ENCODE results near the gene USH1C. TPM values are rescaled to one million over a fixed set of nuclear protein-coding genes. Genes with fewer than 3 reads are reported as not detected.

USH1C gene
- total RNA-seq, 1 experiment from 2014 or later = not detected

GRCh38 chr11:17471501-17471900 is 72.7 kb downstream of the USH1C start:
- Histone ChIP-seq H4K20me1 (ENCODE audit: insufficient read depth, low read depth, low read length) (no peaks in the 10 kb centered on the region), H3K4me1 (ENCODE audit: low read length) (no peaks in the 10 kb centered on the region), H3K9me3 (ENCODE audit: low read length) (no peaks in the 10 kb centered on the region), H3K27me3 (ENCODE audit: low read length) (no peaks in the 10 kb centered on the region), H3K79me2 (ENCODE audit: low read length) (no peaks in the 10 kb centered on the region), H3K4me2 (ENCODE audit: low read depth, low read length, poor library complexity, severe bottlenecking) (no peak overlapping the region), H3K9ac (ENCODE audit: low read length) (no peak overlapping the region), H3K27ac (ENCODE audit: low read length) (no peak overlapping the region), H3K9me2 (replicated peaks; ENCODE audit: insufficient read depth, low read length) (no peaks in the 10 kb centered on the region), H2AFZ (ENCODE audit: low read length) (no peak overlapping the region), H3K4me3 (ENCODE audit: low read length) (no peak overlapping the region), H3K36me3 (ENCODE audit: insufficient read depth, low read length) (no peaks in the 10 kb centered on the region)
- no peak for DNase-seq

- no peaks in the 10 kb centered on the region for H3K4me1 ChIP-seq (ENCODE audit: low read length)
- DNase-seq = no peak
- no peak overlapping the region for H3K9ac ChIP-seq (ENCODE audit: low read length)
- H3K79me2 ChIP-seq (ENCODE audit: low read length) = no peaks in the 10 kb centered on the region
- H3K27ac ChIP-seq (ENCODE audit: low read length) = no peak overlapping the region
- no peaks in the 10 kb centered on the region for H4K20me1 ChIP-seq (ENCODE audit: insufficient read depth, low read depth, low read length)
- H2AFZ ChIP-seq (ENCODE audit: low read length) = no peak overlapping the region
- H3K9me3 ChIP-seq (ENCODE audit: low read length) = no peaks in the 10 kb centered on the region
- H3K4me3 ChIP-seq (ENCODE audit: low read length) = no peak overlapping the region
- H3K4me2 ChIP-seq (ENCODE audit: low read depth, low read length, poor library complexity, severe bottlenecking) = no peak overlapping the region
- no peaks in the 10 kb centered on the region for H3K27me3 ChIP-seq (ENCODE audit: low read length)
- H3K9me2 ChIP-seq (replicated peaks; ENCODE audit: insufficient read depth, low read length) = no peaks in the 10 kb centered on the region
- H3K36me3 ChIP-seq (ENCODE audit: insufficient read depth, low read length) = no peaks in the 10 kb centered on the region
Measured at GRCh38 chr11:17469998-17470397, 74.2 kb downstream of the USH1C start.

GRCh38 chr11:17468122-17468521 is 76.1 kb downstream of the USH1C start:
- H3K27me3 ChIP-seq (ENCODE audit: low read length) = no peaks in the 10 kb centered on the region
- no peak overlapping the region for H2AFZ ChIP-seq (ENCODE audit: low read length)
- no peak overlapping the region for H3K4me2 ChIP-seq (ENCODE audit: low read depth, low read length, poor library complexity, severe bottlenecking)
- H3K79me2 ChIP-seq (ENCODE audit: low read length) = no peaks in the 10 kb centered on the region
- H3K27ac ChIP-seq (ENCODE audit: low read length) = no peak overlapping the region
- H3K9ac ChIP-seq (ENCODE audit: low read length) = no peak overlapping the region
- H4K20me1 ChIP-seq (ENCODE audit: insufficient read depth, low read depth, low read length) = no peaks in the 10 kb centered on the region
- H3K4me3 ChIP-seq (ENCODE audit: low read length) = no peak overlapping the region
- DNase-seq = no peak
- no peaks in the 10 kb centered on the region for H3K36me3 ChIP-seq (ENCODE audit: insufficient read depth, low read length)
- no peaks in the 10 kb centered on the region for H3K9me3 ChIP-seq (ENCODE audit: low read length)
- no peaks in the 10 kb centered on the region for H3K9me2 ChIP-seq (replicated peaks; ENCODE audit: insufficient read depth, low read length)
- no peaks in the 10 kb centered on the region for H3K4me1 ChIP-seq (ENCODE audit: low read length)

DNA sequence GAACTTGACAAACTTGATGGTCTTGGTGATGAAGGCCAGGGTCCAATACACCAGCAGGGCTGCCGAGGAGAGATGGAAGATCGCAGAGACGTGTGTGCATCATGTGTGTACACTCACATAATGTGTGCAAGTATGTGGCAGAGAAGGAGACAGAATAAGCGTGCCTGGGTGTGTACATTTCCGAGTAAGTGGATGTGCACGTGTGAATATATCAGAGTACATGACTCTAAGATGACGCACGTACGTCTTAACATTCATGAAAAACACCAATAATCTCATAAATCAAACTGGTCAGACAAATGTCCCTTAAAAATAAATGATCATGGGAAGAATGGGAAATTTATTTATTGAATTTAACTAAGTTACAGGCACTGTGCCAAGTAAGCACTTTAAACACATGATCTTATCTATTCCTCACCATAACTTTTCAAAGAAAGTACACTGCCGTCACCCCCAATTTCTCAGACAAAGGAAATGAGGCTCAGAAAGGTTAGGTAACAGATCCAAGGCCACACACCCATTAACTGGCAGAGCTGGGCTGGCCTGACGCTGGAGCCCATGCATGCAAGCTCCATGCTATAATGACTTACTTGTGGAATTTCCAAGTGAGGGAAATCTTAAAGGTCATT is 80.6 kb downstream of the USH1C start:
- no peaks in the 10 kb centered on the region for H4K20me1 ChIP-seq (ENCODE audit: insufficient read depth, low read depth, low read length)
- no peak overlapping the region for H3K4me2 ChIP-seq (ENCODE audit: low read depth, low read length, poor library complexity, severe bottlenecking)
- no peak overlapping the region for H3K27ac ChIP-seq (ENCODE audit: low read length)
- H3K9ac ChIP-seq (ENCODE audit: low read length) = no peak overlapping the region
- no peaks in the 10 kb centered on the region for H3K36me3 ChIP-seq (ENCODE audit: insufficient read depth, low read length)
- H3K79me2 ChIP-seq (ENCODE audit: low read length) = no peaks in the 10 kb centered on the region
- no peaks in the 10 kb centered on the region for H3K9me2 ChIP-seq (replicated peaks; ENCODE audit: insufficient read depth, low read length)
- no peaks in the 10 kb centered on the region for H3K9me3 ChIP-seq (ENCODE audit: low read length)
- no peak overlapping the region for H3K4me3 ChIP-seq (ENCODE audit: low read length)
- H3K4me1 ChIP-seq (ENCODE audit: low read length) = no peaks in the 10 kb centered on the region
- DNase-seq = no peak
- no peak overlapping the region for H2AFZ ChIP-seq (ENCODE audit: low read length)
- no peaks in the 10 kb centered on the region for H3K27me3 ChIP-seq (ENCODE audit: low read length)

- Histone ChIP-seq H3K36me3 (ENCODE audit: insufficient read depth, low read length) (no peaks in the 10 kb centered on the region), H3K4me2 (ENCODE audit: low read depth, low read length, poor library complexity, severe bottlenecking) (no peak overlapping the region), H3K9ac (ENCODE audit: low read length) (no peak overlapping the region), H3K9me2 (replicated peaks; ENCODE audit: insufficient read depth, low read length) (no peaks in the 10 kb centered on the region), H3K9me3 (ENCODE audit: low read length) (no peaks in the 10 kb centered on the region), H4K20me1 (ENCODE audit: insufficient read depth, low read depth, low read length) (no peaks in the 10 kb centered on the region), H3K27ac (ENCODE audit: low read length) (no peak overlapping the region), H2AFZ (ENCODE audit: low read length) (no peak overlapping the region), H3K79me2 (ENCODE audit: low read length) (no peaks in the 10 kb centered on the region), H3K4me1 (ENCODE audit: low read length) (no peaks in the 10 kb centered on the region), H3K27me3 (ENCODE audit: low read length) (no peaks in the 10 kb centered on the region), H3K4me3 (ENCODE audit: low read length) (no peak overlapping the region)
- DNase-seq = no peak
Measured at GRCh38 chr11:17462940-17463339, 81.3 kb downstream of the USH1C start.

DNA sequence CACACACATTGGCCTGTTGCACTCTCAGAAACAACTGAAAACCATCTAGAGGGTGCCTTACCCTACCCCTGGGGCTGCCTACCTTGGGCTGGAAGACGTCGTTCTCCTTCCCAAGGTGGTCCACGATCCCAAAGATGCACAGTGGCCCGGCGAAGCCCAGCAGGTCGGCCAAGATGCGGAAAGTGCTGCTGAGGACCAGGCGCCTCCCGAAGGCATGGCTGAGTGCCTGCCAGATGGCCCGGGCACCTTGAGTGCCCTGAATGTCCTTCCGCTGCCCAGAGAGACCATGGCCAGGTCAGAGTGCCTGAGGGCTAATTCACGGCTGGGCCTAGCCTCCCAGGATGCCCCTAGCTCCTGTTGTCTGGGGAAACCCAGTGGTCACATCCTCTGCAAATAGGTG is 83.8 kb downstream of the USH1C start:
- Histone ChIP-seq H3K79me2 (ENCODE audit: low read length) (no peaks in the 10 kb centered on the region), H3K27me3 (ENCODE audit: low read length) (no peaks in the 10 kb centered on the region), H3K36me3 (ENCODE audit: insufficient read depth, low read length) (no peaks in the 10 kb centered on the region), H3K4me1 (ENCODE audit: low read length) (no peaks in the 10 kb centered on the region), H3K9me3 (ENCODE audit: low read length) (no peaks in the 10 kb centered on the region), H3K9me2 (replicated peaks; ENCODE audit: insufficient read depth, low read length) (no peaks in the 10 kb centered on the region), H3K4me2 (ENCODE audit: low read depth, low read length, poor library complexity, severe bottlenecking) (no peak overlapping the region), H3K27ac (ENCODE audit: low read length) (no peak overlapping the region), H3K9ac (ENCODE audit: low read length) (no peak overlapping the region), H2AFZ (ENCODE audit: low read length) (no peak overlapping the region), H3K4me3 (ENCODE audit: low read length) (no peak overlapping the region), H4K20me1 (ENCODE audit: insufficient read depth, low read depth, low read length) (no peaks in the 10 kb centered on the region)
- no peak for DNase-seq

DNA sequence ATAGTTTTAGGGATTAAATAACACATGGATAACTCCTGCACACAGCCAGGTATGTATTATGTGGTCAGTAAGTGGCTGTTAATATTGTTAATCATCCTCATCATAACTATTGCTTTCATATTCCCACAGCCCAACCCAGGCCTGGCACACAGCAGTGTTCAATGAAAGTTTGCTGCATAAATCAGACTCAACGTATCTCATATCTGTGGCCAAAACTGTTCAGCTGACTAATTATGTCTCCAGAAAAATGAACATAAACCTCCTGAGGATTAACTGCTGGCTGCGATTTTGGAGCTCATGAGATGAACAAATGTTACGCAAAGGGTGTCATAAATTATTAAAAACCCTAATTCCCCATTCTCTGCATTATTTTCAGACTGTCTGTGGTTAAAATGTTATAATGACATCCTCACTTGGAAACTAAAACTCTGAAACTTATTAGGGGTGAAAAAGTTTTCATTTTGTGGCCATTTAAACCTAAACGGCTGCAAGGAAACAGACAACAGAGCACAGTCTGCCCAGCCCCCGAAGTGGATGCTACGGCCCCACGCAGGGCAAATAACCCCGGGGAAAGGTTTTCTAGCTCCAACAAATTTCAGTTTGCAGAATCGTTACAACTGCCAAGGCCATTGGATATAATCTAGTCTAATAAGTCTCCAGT is 84.8 kb downstream of the USH1C start:
- DNase-seq = no peak
- no peaks in the 10 kb centered on the region for H3K27me3 ChIP-seq (ENCODE audit: low read length)
- no peaks in the 10 kb centered on the region for H4K20me1 ChIP-seq (ENCODE audit: insufficient read depth, low read depth, low read length)
- no peaks in the 10 kb centered on the region for H3K4me1 ChIP-seq (ENCODE audit: low read length)
- H3K9me2 ChIP-seq (replicated peaks; ENCODE audit: insufficient read depth, low read length) = no peaks in the 10 kb centered on the region
- H3K4me3 ChIP-seq (ENCODE audit: low read length) = no peak overlapping the region
- H3K4me2 ChIP-seq (ENCODE audit: low read depth, low read length, poor library complexity, severe bottlenecking) = no peak overlapping the region
- no peaks in the 10 kb centered on the region for H3K36me3 ChIP-seq (ENCODE audit: insufficient read depth, low read length)
- H3K9me3 ChIP-seq (ENCODE audit: low read length) = no peaks in the 10 kb centered on the region
- no peaks in the 10 kb centered on the region for H3K79me2 ChIP-seq (ENCODE audit: low read length)
- no peak overlapping the region for H3K9ac ChIP-seq (ENCODE audit: low read length)
- no peak overlapping the region for H3K27ac ChIP-seq (ENCODE audit: low read length)
- no peak overlapping the region for H2AFZ ChIP-seq (ENCODE audit: low read length)

GRCh38 chr11:17458268-17458667 is 85.9 kb downstream of the USH1C start:
- DNase-seq = no peak
- H3K79me2 ChIP-seq (ENCODE audit: low read length) = no peaks in the 10 kb centered on the region
- H3K9me3 ChIP-seq (ENCODE audit: low read length) = no peaks in the 10 kb centered on the region
- H3K27ac ChIP-seq (ENCODE audit: low read length) = no peak overlapping the region
- no peak overlapping the region for H2AFZ ChIP-seq (ENCODE audit: low read length)
- H3K9me2 ChIP-seq (replicated peaks; ENCODE audit: insufficient read depth, low read length) = no peaks in the 10 kb centered on the region
- H4K20me1 ChIP-seq (ENCODE audit: insufficient read depth, low read depth, low read length) = no peaks in the 10 kb centered on the region
- no peaks in the 10 kb centered on the region for H3K27me3 ChIP-seq (ENCODE audit: low read length)
- H3K4me1 ChIP-seq (ENCODE audit: low read length) = no peaks in the 10 kb centered on the region
- H3K9ac ChIP-seq (ENCODE audit: low read length) = no peak overlapping the region
- no peaks in the 10 kb centered on the region for H3K36me3 ChIP-seq (ENCODE audit: insufficient read depth, low read length)
- no peak overlapping the region for H3K4me3 ChIP-seq (ENCODE audit: low read length)
- no peak overlapping the region for H3K4me2 ChIP-seq (ENCODE audit: low read depth, low read length, poor library complexity, severe bottlenecking)

All from Karpas-422 (cell line).